Lower lobe of right lung (tissue), 2 donors: Measurements from ENCODE around the gene GPC6. TPM values are rescaled to one million over a fixed set of nuclear protein-coding genes. Genes with fewer than 3 reads are reported as not detected.

Experiments
- ATAC-seq, 2 donors: fragments of 200-7000 bp; cut with Tn5 transposase; one replicate each; pipeline ENCODE4 v1.9.1; 2020 to 2022; ENCODE audit warnings: mild to moderate bottlenecking in 2 of 2, moderate library complexity in 2 of 2
- DNase-seq: peaks from one replicate; pipeline ENCODE4 v3.0.0-alpha.2; 2020
- H3K27ac ChIP-seq: fragments of 200-600 bp; one replicate; pipeline ENCODE4 v1.8.0; 2022
- H3K27me3 ChIP-seq: fragments of 200-600 bp; one replicate; pipeline ENCODE4 v1.8.0; 2022; ENCODE audit warnings: low read depth
- H3K36me3 ChIP-seq: fragments of 200-600 bp; one replicate; pipeline ENCODE4 v1.8.0; 2022; ENCODE audit warnings: mild to moderate bottlenecking
- H3K4me1 ChIP-seq: fragments of 200-600 bp; one replicate; pipeline ENCODE4 v1.8.0; 2022
- H3K4me3 ChIP-seq: fragments of 200-600 bp; one replicate; pipeline ENCODE4 v1.8.0; 2022; ENCODE audit warnings: mild to moderate bottlenecking
- H3K9me3 ChIP-seq: fragments of 200-600 bp; one replicate; pipeline ENCODE4 v1.8.0; 2022
- CTCF ChIP-seq: fragments of 200-600 bp; IDR thresholded peaks from one replicate; pipeline ENCODE4 v1.8.0; 2022; ENCODE audit warnings: antibody characterized with exemption, mild to moderate bottlenecking
- intact Hi-C: fragments of 100-400 bp; cut with DNase I; formaldehyde crosslinking; loops from one replicate; pipeline ENCODE4 v1.11.0; 2022
- total RNA-seq: library from RNA; stranded (reverse); fragmentation: NEBNext Ultra II Directional; extraction: Animal tissue kit (Norgen Biotek cat#: 25700); gene quantifications from one replicate; pipeline ENCODE4 v1.2.1, GENCODE V29; 2021
- donor health status: DM: no; HTN: yes; CAD: no; lungs with severe emphysema.

Gene GPC6
- total RNA-seq, 1 donor from 2014 or later, result 5.5 TPM

GRCh38 chr13:94331281-94331680 lies 1104.7 kb downstream of the GPC6 start:
- intact Hi-C loops, result no loop called here
- ATAC-seq (no peak), DNase-seq (no peak)
- Histone ChIP-seq H3K27ac (no peak overlapping the region), H3K9me3 (no peaks in the 10 kb centered on the region), H3K4me3 (no peak overlapping the region), H3K27me3 (no peaks in the 10 kb centered on the region), H3K36me3 (no peaks in the 10 kb centered on the region), H3K4me1 (peaks cover 7% of the 10 kb centered on the region)
- no peak for TF ChIP-seq CTCF

GRCh38 chr13:94332359-94333096 lies 1105.9 kb downstream of the GPC6 start:
- DNase-seq, result no peak

GRCh38 chr13:94333131-94333820 lies 1106.7 kb downstream of the GPC6 start:
- no peak for TF ChIP-seq CTCF

More at GRCh38 chr13:94332359-94333096, 1105.9 kb downstream of the GPC6 start:
- intact Hi-C loops, result no loop called here
- Histone ChIP-seq H3K27ac (no peak overlapping the region), H3K4me3 (no peak overlapping the region), H3K36me3 (no peaks in the 10 kb centered on the region), H3K4me1 (peaks cover 7% of the 10 kb centered on the region), H3K9me3 (no peaks in the 10 kb centered on the region), H3K27me3 (no peaks in the 10 kb centered on the region)
- no peak for ATAC-seq
- TF ChIP-seq CTCF, result no peak

GRCh38 chr13:94335761-94336526 lies 1109.3 kb downstream of the GPC6 start:
- Histone ChIP-seq H3K36me3 (no peaks in the 10 kb centered on the region), H3K27me3 (no peaks in the 10 kb centered on the region), H3K4me1 (no peaks in the 10 kb centered on the region), H3K27ac (no peak overlapping the region), H3K4me3 (no peak overlapping the region), H3K9me3 (no peaks in the 10 kb centered on the region)
- intact Hi-C loops, result no loop called here
- TF ChIP-seq CTCF, result no peak
- no peak for ATAC-seq
- DNase-seq, result no peak

More at GRCh38 chr13:94333131-94333820, 1106.7 kb downstream of the GPC6 start:
- no peak overlapping the region for H3K27ac ChIP-seq
- H3K4me3 ChIP-seq, result no peak overlapping the region
- H3K4me1 ChIP-seq, result peaks cover 7% of the 10 kb centered on the region
- DNase-seq, result no peak
- H3K36me3 ChIP-seq, result no peaks in the 10 kb centered on the region
- intact Hi-C loops, result no loop called here
- no peak for ATAC-seq
- no peaks in the 10 kb centered on the region for H3K27me3 ChIP-seq
- no peaks in the 10 kb centered on the region for H3K9me3 ChIP-seq

- H3K27ac ChIP-seq, result no peak overlapping the region
- DNase-seq, result no peak
- H3K27me3 ChIP-seq, result no peaks in the 10 kb centered on the region
- ATAC-seq, result no peak
- no peaks in the 10 kb centered on the region for H3K36me3 ChIP-seq
- intact Hi-C loops, result no loop called here
- H3K4me3 ChIP-seq, result no peak overlapping the region
- no peaks in the 10 kb centered on the region for H3K9me3 ChIP-seq
- H3K4me1 ChIP-seq, result no peaks in the 10 kb centered on the region
- no peak for TF ChIP-seq CTCF
Measured at GRCh38 chr13:94339116-94339687, 1112.6 kb downstream of the GPC6 start.
